Measurements from ENCODE around the gene DHRS4.
"Not testable (repeated sequence)": the region's sequence is repeated elsewhere in the genome, so short reads cannot be mapped to it uniquely, and the experiment has no call there.

The DHRS4 gene

GRCh38 chr14:23977208-23977607, 23.6 kb downstream of the DHRS4 start:
- TF ChIP-seq CTCF (IDR thresholded peaks at IDR 0.05; ENCODE audit: low read depth, low read length), result peak; percentile 14
- H3K4me3 ChIP-seq (replicated peaks in 1 of 2; ENCODE audit: low read depth in 2 of 2, low read length in 2 of 2), result not testable (repeated sequence)
- DNase-seq (ENCODE audit: low read depth in 2 of 2), result peak in 1 of 2 donors; percentile 29

- H3K4me3 ChIP-seq (replicated peaks in 1 of 2; ENCODE audit: low read depth in 2 of 2, low read length in 2 of 2); DNase-seq (ENCODE audit: low read depth in 2 of 2): not testable (repeated sequence)
Measured at GRCh38 chr14:23981951-23982813, 28.6 kb downstream of the DHRS4 start.

- no peak for TF ChIP-seq CTCF (IDR thresholded peaks at IDR 0.05; ENCODE audit: low read depth, low read length)
- DNase-seq (ENCODE audit: low read depth in 2 of 2), result peak; percentile 90 to 96
- no peak overlapping the region for H3K4me3 ChIP-seq (replicated peaks in 1 of 2; ENCODE audit: low read depth in 2 of 2, low read length in 2 of 2)
Measured at GRCh38 chr14:23984891-23985602, 31.5 kb downstream of the DHRS4 start.

GRCh38 chr14:23988223-23988606, 34.6 kb downstream of the DHRS4 start:
- H3K4me3 ChIP-seq (replicated peaks in 1 of 2; ENCODE audit: low read depth in 2 of 2, low read length in 2 of 2); DNase-seq (ENCODE audit: low read depth in 2 of 2): not testable (repeated sequence)

GRCh38 chr14:23988607-23989363, 35.2 kb downstream of the DHRS4 start, which contains the start of gene DHRS4L2:
Gene DHRS4L2 (plus strand): TSS chr14:23988929. CDS start chr14:23988948, 19 bp downstream.
- DNase-seq (ENCODE audit: low read depth in 2 of 2), result peak; percentile 57 to 68
- peak within 1 kb of the TSS in 1 of 2 donors; percentile 44 for H3K4me3 ChIP-seq (replicated peaks in 1 of 2; ENCODE audit: low read depth in 2 of 2, low read length in 2 of 2)

GRCh38 chr14:23989734-23990445, 36.3 kb downstream of the DHRS4 start:
- not testable (repeated sequence) for DNase-seq (ENCODE audit: low read depth in 2 of 2); H3K4me3 ChIP-seq (replicated peaks in 1 of 2; ENCODE audit: low read depth in 2 of 2, low read length in 2 of 2)

GRCh38 chr14:23990961-23991360, 37.4 kb downstream of the DHRS4 start:
- not testable (repeated sequence) for H3K4me3 ChIP-seq (replicated peaks in 1 of 2; ENCODE audit: low read depth in 2 of 2, low read length in 2 of 2)
- peak in 1 of 2 donors; percentile 15 for DNase-seq (ENCODE audit: low read depth in 2 of 2)

- not testable (repeated sequence) for H3K4me3 ChIP-seq (replicated peaks in 1 of 2; ENCODE audit: low read depth in 2 of 2, low read length in 2 of 2)
Measured at GRCh38 chr14:23993042-23993441, 39.5 kb downstream of the DHRS4 start.

GRCh38 chr14:23996009-23996408, 42.4 kb downstream of the DHRS4 start:
- not testable (repeated sequence) for H3K4me3 ChIP-seq (replicated peaks in 1 of 2; ENCODE audit: low read depth in 2 of 2, low read length in 2 of 2); DNase-seq (ENCODE audit: low read depth in 2 of 2)

More at GRCh38 chr14:23993042-23993441, 39.5 kb downstream of the DHRS4 start:
- not testable (repeated sequence) for DNase-seq (ENCODE audit: low read depth in 2 of 2)

GRCh38 chr14:23996825-23997224, 43.3 kb downstream of the DHRS4 start:
- DNase-seq (ENCODE audit: low read depth in 2 of 2); H3K4me3 ChIP-seq (replicated peaks in 1 of 2; ENCODE audit: low read depth in 2 of 2, low read length in 2 of 2): not testable (repeated sequence)

- not testable (repeated sequence) for DNase-seq (ENCODE audit: low read depth in 2 of 2); H3K4me3 ChIP-seq (replicated peaks in 1 of 2; ENCODE audit: low read depth in 2 of 2, low read length in 2 of 2)
Measured at GRCh38 chr14:23999640-24000039, 46.1 kb downstream of the DHRS4 start.

GRCh38 chr14:24001078-24001477, 47.5 kb downstream of the DHRS4 start:
- not testable (repeated sequence) for DNase-seq (ENCODE audit: low read depth in 2 of 2); H3K4me3 ChIP-seq (replicated peaks in 1 of 2; ENCODE audit: low read depth in 2 of 2, low read length in 2 of 2)

- DNase-seq (ENCODE audit: low read depth in 2 of 2); H3K4me3 ChIP-seq (replicated peaks in 1 of 2; ENCODE audit: low read depth in 2 of 2, low read length in 2 of 2): not testable (repeated sequence)
Measured at GRCh38 chr14:24001679-24002078, 48.1 kb downstream of the DHRS4 start.

- not testable (repeated sequence) for DNase-seq (ENCODE audit: low read depth in 2 of 2)
Measured at GRCh38 chr14:24006471-24006816, 52.9 kb downstream of the DHRS4 start.

More at GRCh38 chr14:24006471-24006816, 52.9 kb downstream of the DHRS4 start:
- peak overlapping the region in 1 of 2 donors; percentile 28 for H3K4me3 ChIP-seq (replicated peaks in 1 of 2; ENCODE audit: low read depth in 2 of 2, low read length in 2 of 2)
